Omental fat pad (tissue), 4 donors: ENCODE data around the gene ZNF512B. TPM values are rescaled to one million over a fixed set of nuclear protein-coding genes. Genes with fewer than 3 reads are reported as not detected.
"Not testable (repeated sequence)": the region's sequence is repeated elsewhere in the genome, so short reads cannot be mapped to it uniquely, and the experiment has no call there.

Source experiments
- ATAC-seq: fragments of 150-250 bp; one replicate; pipeline ENCODE4 v1.9.1; 2016; ENCODE audit warnings: mild to moderate bottlenecking, moderate library complexity; ENCODE audit not compliant: low FRiP score
- DNase-seq: peaks from one replicate; pipeline ENCODE4 v3.0.0-alpha.2; 2019; ENCODE audit warnings: low spot score
- CTCF ChIP-seq, 3 donors: fragments of 450-650 bp; IDR thresholded peaks; one replicate each; pipeline ENCODE4 v1.5.1; 2016 to 2017; ENCODE audit warnings: antibody characterized with exemption in 3 of 3, mild to moderate bottlenecking in 3 of 3, moderate library complexity in 2 of 3
- total RNA-seq, 4 donors: library from RNA; depleted of rRNA; stranded (reverse); fragments of >200 nt; gene quantifications; one replicate each; pipeline ENCODE4 v1.1.0, GENCODE V29; 2016

Gene ZNF512B
- total RNA-seq, 4 donors from 2014 or later = 6.4 to 9.8 (median 7.2) TPM

DNA sequence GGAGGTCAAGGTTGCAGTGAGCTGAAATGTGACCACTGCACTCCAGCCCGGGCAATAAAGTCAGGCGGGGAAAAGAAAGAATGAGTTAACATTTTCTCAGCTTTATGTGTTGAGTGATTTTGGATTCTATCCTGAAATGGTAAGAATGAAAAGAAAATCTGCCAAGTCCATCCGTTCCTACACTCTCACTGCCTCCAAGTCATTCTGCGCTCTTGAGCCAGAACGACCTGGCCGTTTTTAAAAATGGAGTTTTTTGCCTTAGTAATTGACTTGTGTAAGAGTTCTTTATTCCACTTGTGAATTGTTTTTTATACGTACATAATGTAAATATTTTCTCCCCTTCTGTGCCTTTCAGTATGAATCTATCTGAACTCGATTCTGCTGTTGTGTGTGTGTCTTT lies 46.1 kb downstream of the ZNF512B start:
- ATAC-seq = no peak
- DNase-seq = no peak
- TF ChIP-seq CTCF (IDR thresholded peaks at IDR 0.05) = no peak

DNA sequence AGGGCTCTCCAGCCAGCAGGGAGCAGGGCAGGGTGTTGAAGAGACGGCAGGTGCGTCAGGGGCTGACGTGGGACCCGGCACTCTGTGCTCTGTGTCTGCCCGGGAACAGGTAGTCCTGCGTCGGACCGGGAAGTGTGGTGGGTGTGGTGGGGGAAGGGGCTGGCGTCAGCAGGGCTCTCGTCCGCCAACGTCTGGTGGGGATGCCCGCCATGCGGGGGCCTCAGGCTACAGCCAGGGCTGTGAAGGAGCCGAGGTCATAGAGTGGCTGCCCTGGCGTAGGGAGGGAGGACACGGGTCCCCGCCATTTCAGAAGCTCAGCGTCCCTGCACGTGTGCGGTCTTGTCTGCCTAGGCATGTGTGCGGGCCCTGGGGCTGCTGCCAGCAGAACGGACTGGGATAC lies 49.5 kb downstream of the ZNF512B start:
- no peak for ATAC-seq

DNA sequence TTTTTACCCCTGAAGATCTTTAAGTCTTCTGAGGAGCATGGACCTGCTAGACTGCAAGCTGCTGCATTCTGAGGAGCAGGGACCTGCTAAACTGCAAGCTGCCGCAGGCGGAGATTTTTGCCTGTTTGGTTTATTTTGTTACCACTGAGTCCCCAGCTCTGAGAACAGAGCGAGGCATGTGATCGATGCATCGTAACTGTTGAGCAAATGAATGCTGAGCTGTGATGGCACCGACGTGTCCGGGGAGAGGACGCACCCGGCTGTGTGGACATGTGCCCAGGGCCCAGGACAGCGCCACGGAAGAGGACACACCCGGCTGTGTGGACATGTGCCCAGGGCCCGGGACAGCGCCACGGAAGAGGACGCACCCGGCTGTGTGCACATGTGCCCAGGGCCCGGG lies 50.6 kb downstream of the ZNF512B start:
- DNase-seq (no peak), ATAC-seq (no peak)
- TF ChIP-seq CTCF (IDR thresholded peaks at IDR 0.05) = no peak

More for the DNA sequence above, 49.5 kb downstream of the ZNF512B start:
- TF ChIP-seq CTCF (IDR thresholded peaks at IDR 0.05) = no peak
- DNase-seq = no peak

DNA sequence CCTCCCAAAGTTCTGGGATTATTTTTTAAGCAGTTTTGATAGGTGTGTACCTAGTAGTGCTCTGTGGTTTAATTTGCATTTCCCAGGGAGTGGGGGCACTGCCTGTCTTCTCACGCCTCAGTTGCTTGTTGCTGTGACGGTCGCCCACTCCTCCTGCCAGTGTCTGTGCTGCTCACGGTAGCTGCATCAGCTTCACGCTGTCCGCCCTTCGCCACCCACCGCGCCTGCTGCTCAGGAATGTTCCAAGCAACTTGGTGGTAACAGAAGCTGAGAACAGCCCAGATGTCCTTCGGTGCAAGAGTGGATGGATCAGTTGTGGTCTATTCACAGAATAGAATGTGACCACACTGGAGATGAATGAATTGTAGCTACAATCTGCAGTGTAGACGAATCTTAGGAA lies 51.9 kb downstream of the ZNF512B start:
- ATAC-seq = no peak
- TF ChIP-seq CTCF (IDR thresholded peaks at IDR 0.05) = no peak
- DNase-seq = no peak

GRCh38 chr20:63916371-63916939 lies 53.3 kb downstream of the ZNF512B start:
- DNase-seq, ATAC-seq: not testable (repeated sequence)

GRCh38 chr20:63915471-63915870 lies 54.3 kb downstream of the ZNF512B start:
- ATAC-seq (no peak), DNase-seq (no peak)
- TF ChIP-seq CTCF (IDR thresholded peaks at IDR 0.05) = no peak

GRCh38 chr20:63913768-63914167 lies 56.0 kb downstream of the ZNF512B start:
- no peak for TF ChIP-seq CTCF (IDR thresholded peaks at IDR 0.05)
- DNase-seq (no peak), ATAC-seq (no peak)

DNA sequence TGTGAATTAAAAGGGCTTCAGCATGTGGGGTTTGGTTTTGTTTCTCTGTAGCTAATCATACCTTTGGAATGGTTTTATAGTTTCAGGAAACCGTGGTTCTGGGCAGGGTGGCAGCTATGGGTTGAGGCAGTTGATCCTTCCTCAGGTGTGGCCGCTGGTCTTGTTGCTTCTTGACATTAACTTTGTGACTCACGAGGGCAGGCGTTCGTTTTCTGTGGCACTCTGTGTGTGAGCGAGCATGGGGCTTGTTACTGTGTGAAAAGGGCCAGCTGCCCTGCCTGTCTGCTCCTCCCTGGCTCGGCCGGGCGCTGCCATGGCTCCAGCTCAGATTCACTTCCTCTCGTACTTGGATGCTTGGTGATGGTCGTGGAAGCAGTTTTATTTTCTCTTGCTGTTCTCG lies 58.6 kb downstream of the ZNF512B start:
- ATAC-seq (no peak), DNase-seq (no peak)

More for the DNA sequence above, 58.6 kb downstream of the ZNF512B start:
- no peak for TF ChIP-seq CTCF (IDR thresholded peaks at IDR 0.05)
